GM18505 (cell line): Measurements from ENCODE around the gene BNIP5.
"Not testable (repeated sequence)": the region's sequence is repeated elsewhere in the genome, so short reads cannot be mapped to it uniquely, and the experiment has no call there.

Experiments used
- ATAC-seq: cut with Tn5 transposase; IDR thresholded peaks from one replicate; pipeline ENCODE4 v1.9.1; 2021; ENCODE audit not compliant: unreplicated experiment
- POLR2A ChIP-seq: IDR thresholded peaks from 4 replicates; pipeline ENCODE4 v1.6.1; 2011; ENCODE audit warnings: borderline replicate concordance; ENCODE audit not compliant: insufficient read depth, insufficient read length; ENCODE audit errors: extremely low read depth

Gene BNIP5

DNA sequence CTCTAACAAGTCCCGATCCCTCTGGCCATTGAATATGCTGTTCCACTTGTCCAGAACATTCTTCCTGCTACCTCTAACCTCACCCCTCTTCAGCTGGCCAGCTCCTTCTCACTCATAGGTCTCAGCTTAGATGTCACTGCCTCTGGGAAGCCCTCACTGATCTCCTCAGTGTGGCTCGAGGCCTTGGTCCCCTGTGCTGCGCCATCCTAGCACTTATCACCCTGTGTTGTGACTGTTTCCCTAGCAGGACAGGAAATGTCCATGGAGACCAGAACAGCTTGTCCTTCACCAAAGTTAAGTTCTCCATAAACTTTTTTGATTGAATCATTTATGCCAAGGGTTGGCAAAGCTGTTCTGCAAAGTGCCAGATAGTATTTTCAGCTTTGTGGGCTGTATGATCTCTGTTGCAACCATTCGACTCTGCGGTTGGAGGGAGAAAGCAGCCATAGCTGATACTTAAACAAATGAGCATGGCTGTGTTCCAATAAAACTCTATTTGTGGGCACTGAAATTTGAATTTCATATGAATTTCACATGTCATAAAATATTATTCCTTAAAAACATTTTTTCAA lies 6.5 kb upstream of the BNIP5 start:
- TF ChIP-seq POLR2A: no peak
- no peak for ATAC-seq

DNA sequence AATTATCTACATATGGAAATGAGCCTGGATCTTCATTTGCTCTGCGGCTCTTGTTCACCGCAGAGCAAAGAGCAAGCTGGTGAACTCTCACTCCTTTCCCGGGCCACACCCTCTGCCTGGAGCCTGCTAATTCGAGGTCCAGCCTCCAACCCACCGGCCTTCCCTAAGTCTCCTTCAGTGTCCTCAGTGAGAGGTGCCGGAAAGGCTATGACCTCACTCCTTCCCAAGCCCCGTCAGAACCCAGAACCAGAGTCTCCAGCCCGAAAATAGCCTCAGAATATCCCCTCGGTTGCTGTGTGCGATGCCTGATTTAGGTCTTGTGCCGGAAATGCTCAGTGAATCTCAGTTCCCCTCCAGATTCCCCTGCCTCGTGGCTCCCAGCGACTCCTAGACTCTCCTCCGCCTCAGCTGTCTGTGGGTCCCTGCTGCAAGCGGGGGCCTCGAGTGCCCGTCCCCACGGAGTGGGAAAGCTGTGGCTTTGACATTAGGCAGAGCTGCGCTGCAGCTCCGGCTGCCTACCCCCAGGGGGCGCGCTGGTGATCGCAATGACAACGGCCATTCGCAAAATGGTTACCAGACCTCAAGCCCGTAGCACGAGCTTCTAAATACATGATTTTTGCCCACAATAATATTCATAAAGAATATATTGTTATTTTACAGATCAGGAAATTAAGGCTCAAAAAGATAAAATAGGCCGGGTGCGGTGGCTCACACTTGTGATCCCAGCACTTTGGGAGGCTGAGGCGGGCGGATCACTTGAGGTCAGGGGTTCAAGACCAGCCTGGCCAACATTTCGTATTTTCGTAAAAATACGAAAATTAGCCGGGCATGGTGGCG lies 4.1 kb upstream of the BNIP5 start:
- no peak for TF ChIP-seq POLR2A
- no peak for ATAC-seq

DNA sequence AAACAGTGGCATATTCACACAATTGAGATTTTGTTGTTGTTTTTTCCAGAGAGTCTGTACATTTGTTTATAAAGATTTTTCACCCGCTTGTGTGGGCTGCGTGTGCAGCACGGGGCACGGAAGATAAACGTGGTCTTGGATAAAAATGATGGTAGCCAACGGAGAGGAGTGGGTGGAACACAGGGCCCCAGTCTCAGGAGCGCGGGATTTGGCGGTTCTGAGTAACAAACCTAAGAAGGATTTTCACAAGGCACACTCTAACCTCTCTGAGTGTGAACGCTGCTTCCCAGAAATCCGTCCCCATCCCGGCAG lies 3.6 kb upstream of the BNIP5 start:
- ATAC-seq: no peak

DNA sequence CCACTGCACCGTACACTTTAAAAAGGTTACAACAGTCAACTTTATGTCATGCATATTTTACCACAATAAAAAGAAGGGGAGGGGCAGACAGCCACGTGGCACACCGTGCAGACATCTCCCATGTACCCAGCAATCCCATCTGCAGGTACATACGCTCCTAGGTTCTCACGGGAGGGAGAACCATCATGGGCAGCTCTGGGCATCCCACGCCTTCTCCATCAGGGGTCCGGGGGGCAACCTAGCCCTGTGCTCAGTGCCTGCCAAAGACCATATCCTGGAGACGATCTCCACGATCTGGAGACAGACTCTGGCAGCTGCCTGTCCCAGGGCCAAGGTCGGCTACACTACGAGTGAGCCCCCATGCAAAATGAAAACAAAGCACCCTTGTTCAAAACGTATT lies 2.5 kb upstream of the BNIP5 start:
- no peak for TF ChIP-seq POLR2A
- ATAC-seq: no peak

More for the DNA sequence above, 3.6 kb upstream of the BNIP5 start:
- TF ChIP-seq POLR2A: no peak

DNA sequence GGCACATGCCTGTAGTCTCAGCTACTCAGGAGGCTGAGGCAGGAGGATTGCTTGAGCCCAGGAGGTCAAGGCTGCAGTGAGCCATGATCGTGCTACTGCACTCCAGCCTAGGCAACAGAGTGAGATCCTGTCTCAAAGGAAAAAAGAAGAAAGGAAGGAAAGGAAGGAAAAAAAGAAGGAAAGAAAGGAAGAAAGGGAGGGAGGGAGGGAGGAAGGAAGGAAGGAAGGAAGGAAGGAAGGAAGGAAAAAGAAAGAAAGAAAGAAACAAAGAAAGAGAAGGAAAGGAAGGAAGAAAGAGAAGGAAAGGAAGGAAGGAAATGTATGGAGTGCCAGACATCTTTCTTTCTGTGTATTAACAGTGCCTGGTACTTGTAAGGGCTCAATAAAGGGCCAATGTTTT lies 1.5 kb upstream of the BNIP5 start:
- not testable (repeated sequence) for ATAC-seq

DNA sequence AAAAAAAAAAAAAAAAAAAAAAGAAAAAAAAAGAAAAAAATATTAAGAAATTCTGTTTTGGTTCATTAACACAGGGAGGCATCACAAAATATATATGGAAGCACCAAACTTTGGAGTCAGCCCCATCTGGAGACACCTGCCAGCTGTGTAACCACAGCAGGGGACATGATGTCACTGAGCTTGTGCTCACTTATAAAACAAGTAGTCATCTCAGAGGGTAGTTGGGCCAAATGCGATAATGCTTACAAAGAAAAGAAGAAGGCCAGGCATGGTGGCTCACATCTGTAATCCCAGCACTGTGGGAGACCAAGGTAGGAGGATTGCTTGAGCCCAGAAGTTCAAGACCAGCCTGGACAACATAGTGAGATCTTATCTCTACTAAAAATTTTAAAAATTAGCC lies 1.1 kb upstream of the BNIP5 start:
- ATAC-seq: no peak
- no peak for TF ChIP-seq POLR2A

DNA sequence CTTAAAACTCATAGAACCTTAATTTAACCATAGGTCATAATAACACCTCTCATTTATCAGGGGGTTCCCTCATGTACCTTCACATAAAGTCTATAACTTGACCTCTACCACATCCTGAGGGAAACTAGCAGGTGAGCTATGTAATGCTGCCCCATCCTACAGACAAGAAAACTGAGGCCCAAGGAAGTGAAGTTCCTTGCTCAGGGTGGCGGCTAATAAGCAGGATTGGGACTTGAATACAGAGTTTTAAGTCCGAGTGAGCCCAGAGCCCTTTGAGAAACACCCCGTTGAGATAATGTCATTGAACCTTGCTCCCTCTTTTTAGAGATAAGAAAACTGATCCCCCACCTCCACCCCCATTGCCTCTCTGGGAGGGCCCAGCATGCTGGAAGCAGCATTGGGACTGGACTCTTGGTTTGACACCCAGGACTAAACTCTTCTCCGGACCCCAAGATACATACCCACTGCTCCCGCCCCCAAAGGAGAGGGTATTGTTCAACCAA lies 429 bp downstream of the BNIP5 start:
- TF ChIP-seq POLR2A: no peak
- no peak for ATAC-seq

DNA sequence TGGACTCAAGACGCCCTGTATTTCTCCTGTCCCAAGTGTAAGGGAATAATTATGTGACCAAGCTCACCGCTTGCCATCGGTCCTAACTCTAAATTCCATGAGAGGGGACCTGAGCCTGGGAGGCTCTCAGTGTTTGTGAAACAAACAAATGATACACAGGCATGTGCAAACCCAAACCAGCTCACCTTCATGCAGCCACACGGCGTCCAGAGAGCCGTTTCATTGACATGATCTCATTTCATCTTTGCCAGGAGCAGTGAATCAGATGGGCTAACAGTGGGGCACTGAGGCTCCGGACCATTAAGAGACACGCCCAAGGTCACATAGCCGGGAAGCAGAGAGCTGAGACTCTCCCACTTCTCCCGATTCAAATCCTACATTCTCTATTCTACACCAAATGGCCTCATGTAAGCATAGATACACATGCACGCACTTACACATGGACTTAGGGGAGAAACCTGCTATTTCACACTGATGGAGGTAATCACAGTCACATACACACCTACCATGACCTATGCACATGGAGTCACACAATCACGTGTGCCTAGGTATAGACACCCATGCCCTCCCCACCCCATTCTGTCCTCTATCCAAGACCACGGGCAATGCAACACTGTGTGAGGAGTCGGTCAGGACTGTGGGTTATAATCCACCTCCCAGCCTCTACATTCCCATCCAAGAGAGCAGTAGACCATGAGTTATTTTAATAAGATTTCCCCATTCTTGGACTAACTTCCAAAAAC lies 1.1 kb downstream of the BNIP5 start:
- no peak for ATAC-seq
- no peak for TF ChIP-seq POLR2A

DNA sequence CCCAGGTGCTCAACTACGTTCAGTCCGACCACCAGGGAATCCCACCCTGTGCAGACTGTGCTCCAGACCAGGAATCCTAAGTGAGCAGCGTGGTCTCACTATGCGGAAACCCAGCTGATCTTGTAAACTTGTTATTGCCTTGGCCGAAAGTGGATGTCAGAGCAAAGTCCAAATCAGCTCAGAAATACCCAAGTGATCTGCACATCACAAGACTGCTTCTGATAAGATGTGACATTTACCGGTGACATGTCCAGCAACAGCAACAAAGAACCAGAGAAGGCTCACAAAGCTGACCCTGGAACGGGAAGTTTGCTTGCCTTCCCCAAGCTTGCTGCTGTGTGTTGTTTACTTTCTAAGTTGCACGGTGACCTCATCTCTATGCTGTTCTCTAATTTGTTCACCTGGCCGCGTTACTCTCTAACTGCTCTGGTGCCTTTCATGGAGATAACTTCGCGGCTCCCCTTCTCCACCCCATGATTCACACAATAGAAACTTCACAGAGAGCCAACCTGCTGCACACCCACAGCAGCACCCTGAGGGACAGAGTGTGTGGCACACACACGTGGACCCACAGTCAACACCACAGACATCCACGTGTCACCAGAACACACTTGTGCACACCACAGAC lies 1.7 kb downstream of the BNIP5 start:
- ATAC-seq: no peak
- no peak for TF ChIP-seq POLR2A

DNA sequence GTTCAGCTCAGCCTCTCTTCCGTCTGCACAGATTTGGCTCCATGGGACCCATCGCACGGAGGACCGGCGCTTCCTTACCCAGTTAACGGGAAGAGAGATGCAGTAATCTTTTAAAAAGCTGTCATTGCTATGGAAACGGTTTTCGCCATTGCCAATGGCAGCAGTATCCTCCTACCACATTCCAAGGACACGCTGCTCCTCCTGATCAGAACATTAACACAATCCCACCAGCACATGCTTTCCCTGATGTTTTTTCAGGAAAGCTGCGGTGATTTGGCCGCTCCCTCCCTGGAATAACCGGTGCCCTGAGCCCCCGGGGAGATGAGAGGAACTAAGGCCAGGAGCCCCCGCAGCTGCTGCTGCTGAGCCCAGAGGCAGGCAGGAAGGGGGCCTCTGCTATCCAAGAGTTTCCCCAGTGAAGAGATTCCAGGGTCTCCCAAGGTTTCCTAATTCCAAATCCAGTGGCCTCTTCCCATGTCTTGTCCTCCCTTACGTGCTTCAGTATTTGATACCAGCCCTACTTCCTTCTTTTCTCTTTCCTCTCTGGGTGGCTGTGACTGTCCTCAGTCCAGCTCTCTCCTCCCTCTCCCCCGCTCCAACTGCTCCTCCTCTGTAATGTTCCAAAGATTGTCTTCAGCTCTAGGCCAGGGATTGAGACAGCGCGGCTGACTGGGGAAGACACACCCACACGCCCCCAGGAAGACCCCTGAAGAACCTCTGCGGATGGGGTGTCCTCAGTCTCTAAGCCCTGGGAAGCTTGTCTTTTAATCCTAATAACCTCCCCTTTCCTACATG lies 2.6 kb downstream of the BNIP5 start:
- no peak for TF ChIP-seq POLR2A
- no peak for ATAC-seq

DNA sequence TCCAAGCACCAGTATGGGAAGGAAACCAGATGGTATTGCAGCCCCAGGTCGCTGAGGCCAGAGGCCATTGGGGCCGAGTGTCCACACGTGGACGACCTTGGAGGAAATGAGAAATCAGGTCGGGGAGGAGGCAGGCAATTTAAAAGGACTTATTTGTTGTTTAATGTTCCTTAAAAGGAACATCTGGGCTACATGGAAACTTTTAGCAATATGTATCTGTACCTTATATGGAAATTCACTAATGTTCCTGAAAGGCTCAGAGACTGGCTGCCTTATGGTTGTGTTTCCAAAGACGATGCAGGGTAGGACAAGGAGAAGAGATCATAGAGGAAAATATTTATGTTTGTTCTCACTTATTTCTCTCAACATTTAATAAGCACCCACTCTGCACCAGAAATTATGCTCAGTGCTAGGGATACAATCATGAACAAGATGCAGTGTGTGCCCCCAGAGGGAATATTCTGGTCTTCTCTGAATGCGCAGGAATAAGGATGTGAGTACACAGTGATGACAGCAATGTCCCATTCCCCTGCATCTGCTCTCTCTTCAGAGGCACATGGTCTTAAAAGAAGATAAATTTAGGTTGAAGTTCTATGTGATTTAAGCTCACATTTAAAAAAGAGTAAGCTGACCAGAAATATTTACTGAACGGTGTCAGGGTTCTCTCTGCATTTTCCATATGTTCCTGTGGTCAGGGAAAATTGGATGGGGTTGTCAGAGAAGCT lies 3.4 kb downstream of the BNIP5 start:
- ATAC-seq: no peak
- TF ChIP-seq POLR2A: no peak

DNA sequence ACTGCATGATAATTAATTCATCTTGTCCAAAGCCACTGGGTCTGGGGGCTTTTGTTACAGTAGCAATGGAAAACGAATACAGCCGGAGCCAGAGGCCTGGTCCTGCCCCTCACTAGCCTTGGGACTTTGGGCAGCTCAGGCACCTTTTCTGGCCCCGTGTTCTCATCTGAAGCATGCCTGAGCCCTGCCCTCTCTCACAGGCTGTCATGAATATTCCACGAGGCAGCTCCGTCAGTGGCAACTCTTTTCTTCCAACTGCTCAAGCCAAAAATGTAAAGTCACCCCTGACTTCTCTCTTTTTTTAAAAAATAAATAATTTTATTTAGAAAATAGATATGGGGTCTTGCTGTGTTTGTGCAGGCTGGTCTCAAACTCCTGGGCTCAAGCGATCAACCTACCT lies 5.3 kb downstream of the BNIP5 start:
- ATAC-seq: no peak
- TF ChIP-seq POLR2A: no peak
